HG03108 (cell line): Measurements from ENCODE around the gene TNXB.

Source experiments
- ATAC-seq: cut with Tn5 transposase; IDR thresholded peaks from one replicate; pipeline ENCODE4 v1.9.1; 2021; ENCODE audit warnings: moderate library complexity; ENCODE audit not compliant: unreplicated experiment

Gene TNXB

GRCh38 chr6:32140420-32141046 lies 31.4 kb upstream of the TNXB start:
- no peak for ATAC-seq

GRCh38 chr6:32139590-32139989 lies 30.5 kb upstream of the TNXB start:
- no peak for ATAC-seq

- ATAC-seq = no peak
Measured at GRCh38 chr6:32137454-32137853, 28.3 kb upstream of the TNXB start.

- ATAC-seq = no peak
Measured at GRCh38 chr6:32133786-32134185, 24.6 kb upstream of the TNXB start.

GRCh38 chr6:32132110-32132509 lies 23.0 kb upstream of the TNXB start:
- no peak for ATAC-seq

GRCh38 chr6:32131439-32131948 lies 22.4 kb upstream of the TNXB start:
- ATAC-seq = no peak

GRCh38 chr6:32129297-32130088 lies 20.4 kb upstream of the TNXB start:
- ATAC-seq = peak; percentile 8

- ATAC-seq = no peak
Measured at GRCh38 chr6:32128751-32129296, 19.7 kb upstream of the TNXB start.

GRCh38 chr6:32127717-32128592 lies 18.8 kb upstream of the TNXB start, which contains the start of gene ATF6B:
ATF6B (minus strand) TSS chr6:32128246; CDS start chr6:32128207, 39 bp downstream.
- ATAC-seq = peak; percentile 84

- ATAC-seq = no peak
Measured at GRCh38 chr6:32127409-32127716, 18.2 kb upstream of the TNXB start.

GRCh38 chr6:32126880-32127279 lies 17.7 kb upstream of the TNXB start:
- no peak for ATAC-seq

- ATAC-seq = no peak
Measured at GRCh38 chr6:32123681-32124080, 14.5 kb upstream of the TNXB start.

- no peak for ATAC-seq
Measured at GRCh38 chr6:32120573-32121059, 11.5 kb upstream of the TNXB start.

GRCh38 chr6:32118782-32119628 lies 9.9 kb upstream of the TNXB start:
- peak; percentile 63 for ATAC-seq

- no peak for ATAC-seq
Measured at GRCh38 chr6:32117461-32117860, 8.3 kb upstream of the TNXB start.

GRCh38 chr6:32116674-32117073 lies 7.5 kb upstream of the TNXB start:
- ATAC-seq = no peak

- ATAC-seq = no peak
Measured at GRCh38 chr6:32115623-32116022, 6.5 kb upstream of the TNXB start.

- ATAC-seq = no peak
Measured at GRCh38 chr6:32114796-32115195, 5.7 kb upstream of the TNXB start.

GRCh38 chr6:32113386-32114352 lies 4.5 kb upstream of the TNXB start:
- no peak for ATAC-seq
